ENCODE results near the gene ZC3H10.

ZC3H10 gene

GRCh38 chr12:56169229-56169759, 51.2 kb downstream of the ZC3H10 start:
- Histone ChIP-seq H3K4me1 (no peaks in the 10 kb centered on the region), H3K4me3 (ENCODE audit: low read depth, low read length) (no peak overlapping the region)

DNA sequence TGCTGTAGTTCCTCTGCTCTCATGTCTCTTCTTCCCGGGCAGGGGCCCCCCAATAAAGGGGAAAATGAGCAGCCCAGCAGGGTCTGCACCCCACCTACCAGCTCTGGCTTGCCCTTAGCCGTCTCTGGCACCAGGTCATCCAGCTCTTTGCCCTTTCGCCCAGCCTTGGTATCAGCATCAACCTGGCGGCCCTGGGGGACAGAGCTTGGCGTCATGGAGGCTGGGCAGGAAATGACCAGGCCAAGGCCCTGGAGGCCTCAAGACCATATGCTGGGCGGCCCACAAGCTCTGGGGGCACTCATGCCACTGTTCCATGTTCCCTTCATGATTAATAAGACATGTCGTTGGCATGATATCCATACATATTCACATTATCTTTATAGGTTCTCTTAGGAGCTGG, 54.8 kb downstream of the ZC3H10 start:
- peaks cover 52% of the 10 kb centered on the region for H3K36me3 ChIP-seq
- TF ChIP-seq, protein P1, sequence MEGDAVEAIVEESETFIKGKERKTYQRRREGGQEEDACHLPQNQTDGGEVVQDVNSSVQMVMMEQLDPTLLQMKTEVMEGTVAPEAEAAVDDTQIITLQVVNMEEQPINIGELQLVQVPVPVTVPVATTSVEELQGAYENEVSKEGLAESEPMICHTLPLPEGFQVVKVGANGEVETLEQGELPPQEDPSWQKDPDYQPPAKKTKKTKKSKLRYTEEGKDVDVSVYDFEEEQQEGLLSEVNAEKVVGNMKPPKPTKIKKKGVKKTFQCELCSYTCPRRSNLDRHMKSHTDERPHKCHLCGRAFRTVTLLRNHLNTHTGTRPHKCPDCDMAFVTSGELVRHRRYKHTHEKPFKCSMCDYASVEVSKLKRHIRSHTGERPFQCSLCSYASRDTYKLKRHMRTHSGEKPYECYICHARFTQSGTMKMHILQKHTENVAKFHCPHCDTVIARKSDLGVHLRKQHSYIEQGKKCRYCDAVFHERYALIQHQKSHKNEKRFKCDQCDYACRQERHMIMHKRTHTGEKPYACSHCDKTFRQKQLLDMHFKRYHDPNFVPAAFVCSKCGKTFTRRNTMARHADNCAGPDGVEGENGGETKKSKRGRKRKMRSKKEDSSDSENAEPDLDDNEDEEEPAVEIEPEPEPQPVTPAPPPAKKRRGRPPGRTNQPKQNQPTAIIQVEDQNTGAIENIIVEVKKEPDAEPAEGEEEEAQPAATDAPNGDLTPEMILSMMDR (IDR thresholded peaks at IDR 0.05; ENCODE audit: low read depth, low read length): no peak
- no peaks in the 10 kb centered on the region for H3K9me3 ChIP-seq
- H3K27me3 ChIP-seq: no peaks in the 10 kb centered on the region
- no peaks in the 10 kb centered on the region for H3K4me1 ChIP-seq
- H3K4me3 ChIP-seq (ENCODE audit: low read depth, low read length): no peak overlapping the region
- DNase-seq: no peak

More at GRCh38 chr12:56169229-56169759, 51.2 kb downstream of the ZC3H10 start:
- DNase-seq: no peak
- Histone ChIP-seq H3K27me3 (no peaks in the 10 kb centered on the region), H3K36me3 (peaks cover 58% of the 10 kb centered on the region), H3K9me3 (no peaks in the 10 kb centered on the region)
- TF ChIP-seq, protein P1 (IDR thresholded peaks at IDR 0.05; ENCODE audit: low read depth, low read length): no peak

All from BE2C (cell line).